GM21423 (cell line): ENCODE data around the gene DMXL1.
"Not testable (repeated sequence)": the region's sequence is repeated elsewhere in the genome, so short reads cannot be mapped to it uniquely, and the experiment has no call there.

Experiments used
- ATAC-seq: cut with Tn5 transposase; IDR thresholded peaks from one replicate; pipeline ENCODE4 v1.9.1; 2021; ENCODE audit warnings: mild to moderate bottlenecking, moderate library complexity; ENCODE audit not compliant: unreplicated experiment

The DMXL1 gene

GRCh38 chr5:119123280-119123679 is 52.4 kb downstream of the DMXL1 start:
- ATAC-seq, result no peak

- ATAC-seq, result peak; percentile 58
Observed at GRCh38 chr5:119129770-119130169, 58.9 kb downstream of the DMXL1 start.

- ATAC-seq, result no peak
Observed at GRCh38 chr5:119131530-119132304, 60.8 kb downstream of the DMXL1 start.

- not testable (repeated sequence) for ATAC-seq
Observed at GRCh38 chr5:119135743-119136142, 64.9 kb downstream of the DMXL1 start.

- ATAC-seq, result no peak
Observed at GRCh38 chr5:119136666-119137318, 65.9 kb downstream of the DMXL1 start.

GRCh38 chr5:119153629-119154028 is 82.7 kb downstream of the DMXL1 start:
- no peak for ATAC-seq

- no peak for ATAC-seq
Observed at GRCh38 chr5:119158144-119158543, 87.3 kb downstream of the DMXL1 start.

GRCh38 chr5:119161430-119161829 is 90.5 kb downstream of the DMXL1 start:
- no peak for ATAC-seq

- no peak for ATAC-seq
Observed at GRCh38 chr5:119166026-119166425, 95.1 kb downstream of the DMXL1 start.

- no peak for ATAC-seq
Observed at GRCh38 chr5:119168401-119168800, 97.5 kb downstream of the DMXL1 start.

- no peak for ATAC-seq
Observed at GRCh38 chr5:119171686-119172085, 100.8 kb downstream of the DMXL1 start.

- ATAC-seq, result peak; percentile 46
Observed at GRCh38 chr5:119174578-119175163, 103.8 kb downstream of the DMXL1 start.

- no peak for ATAC-seq
Observed at GRCh38 chr5:119176785-119177184, 105.9 kb downstream of the DMXL1 start.

GRCh38 chr5:119177226-119177625 is 106.3 kb downstream of the DMXL1 start:
- no peak for ATAC-seq

GRCh38 chr5:119178435-119178834 is 107.5 kb downstream of the DMXL1 start:
- ATAC-seq, result no peak

GRCh38 chr5:119179857-119180641 is 109.2 kb downstream of the DMXL1 start:
- ATAC-seq, result no peak

GRCh38 chr5:119185512-119185911 is 114.6 kb downstream of the DMXL1 start:
- not testable (repeated sequence) for ATAC-seq

GRCh38 chr5:119187776-119188529 is 117.1 kb downstream of the DMXL1 start:
- no peak for ATAC-seq

GRCh38 chr5:119190470-119191095 is 119.7 kb downstream of the DMXL1 start:
- no peak for ATAC-seq

- ATAC-seq, result no peak
Observed at GRCh38 chr5:119191944-119192343, 121.1 kb downstream of the DMXL1 start.
